OCI-LY7 (cell line): ENCODE results near the gene ARL6. TPM values are rescaled to one million over a fixed set of nuclear protein-coding genes. Genes with fewer than 3 reads are reported as not detected.
A peak's percentile ranks its signal among the peaks of the same experiment; 100 is the strongest.

ENCODE experiments used
- BruUV-seq: library from RNA; stranded (reverse); fragments of 400-500 nt; replicated peaks from 2 replicates; lab custom pipeline; 2021; lab: Mats Ljungman, UMichigan
- CTCF ChIA-PET: fragments of 300-600 bp; sonication (Branson Sonifier 250); formaldehyde crosslinking; loops from one replicate; lab custom pipeline; 2022; ENCODE audit warnings: antibody characterized with exemption; ENCODE audit not compliant: unreplicated experiment; lab: Charles Lee
- POLR2A ChIA-PET: fragments of 300-600 bp; sonication (Branson Sonifier 250); formaldehyde crosslinking; loops from one replicate; lab custom pipeline; 2022; ENCODE audit warnings: antibody characterized with exemption; lab: Charles Lee
- DNase-seq: peaks from one replicate; pipeline ENCODE4 v3.0.0-alpha.2; 2015; ENCODE audit warnings: low spot score
- H2AFZ ChIP-seq: fragments of 200-600 bp; sonication (generic), shearing (Covaris generic); 2 replicates; pipeline ENCODE4 v1.6.1; 2014; ENCODE audit warnings: mild to moderate bottlenecking, antibody characterized with exemption, low read length, moderate library complexity
- H3K27ac ChIP-seq: fragments of 200-600 bp; sonication (generic); 2 replicates; pipeline ENCODE4 v1.5.1; 2014; ENCODE audit warnings: mixed run types, low read depth, mild to moderate bottlenecking, moderate library complexity, low read length, inconsistent platforms; ENCODE audit not compliant: poor library complexity, severe bottlenecking
- H3K36me3 ChIP-seq: fragments of 200-600 bp; sonication (generic); 2 replicates; pipeline ENCODE4 v1.6.1; 2014; ENCODE audit warnings: mild to moderate bottlenecking, antibody characterized with exemption, low read length, moderate library complexity, mixed read lengths; ENCODE audit not compliant: insufficient read depth
- H3K4me1 ChIP-seq: fragments of 200-600 bp; sonication (generic); 2 replicates; pipeline ENCODE4 v1.5.1; 2014; ENCODE audit warnings: mild to moderate bottlenecking, low read length; ENCODE audit not compliant: insufficient read depth, poor library complexity, severe bottlenecking
- H3K4me2 ChIP-seq: fragments of 200-600 bp; sonication (generic); 2 replicates; pipeline ENCODE4 v1.6.1; 2014; ENCODE audit warnings: mild to moderate bottlenecking, low read length
- H3K4me3 ChIP-seq: fragments of 200-600 bp; sonication (generic); 2 replicates; pipeline ENCODE4 v1.5.1; 2014; ENCODE audit warnings: mild to moderate bottlenecking, low read depth, low read length; ENCODE audit not compliant: poor library complexity, severe bottlenecking
- H3K79me2 ChIP-seq: fragments of 200-600 bp; sonication (generic); 2 replicates; pipeline ENCODE4 v1.6.1; 2016; ENCODE audit warnings: low read depth, mild to moderate bottlenecking, low read length, moderate library complexity, mixed read lengths; ENCODE audit not compliant: insufficient read depth
- H3K9me2 ChIP-seq: fragments of 200-600 bp; sonication (generic); 2 replicates; pipeline ENCODE4 v1.6.1; 2016; ENCODE audit warnings: mild to moderate bottlenecking, low read length, mixed read lengths; ENCODE audit not compliant: insufficient read depth
- H3K9me3 ChIP-seq: fragments of 200-600 bp; sonication (generic); 2 replicates; pipeline ENCODE4 v1.6.1; 2014; ENCODE audit warnings: mild to moderate bottlenecking, mixed run types, low read length, mixed read lengths
- H4K20me1 ChIP-seq: fragments of 200-600 bp; sonication (generic); 2 replicates; pipeline ENCODE4 v1.6.1; 2014; ENCODE audit warnings: mild to moderate bottlenecking, antibody characterized with exemption, low read length, moderate library complexity, mixed read lengths; ENCODE audit not compliant: insufficient read depth
- CTCF ChIP-seq: fragments of 200-600 bp; sonication (generic); conservative IDR thresholded peaks from 2 replicates; pipeline ENCODE4 v1.5.1; 2014; ENCODE audit warnings: mild to moderate bottlenecking, antibody characterized with exemption, low read length, moderate library complexity, mixed read lengths
- EZH2phosphoT487 ChIP-seq: fragments of 200-600 bp; sonication (generic); IDR thresholded peaks from 2 replicates; pipeline ENCODE4 v1.6.1; 2018; ENCODE audit warnings: low read depth, borderline replicate concordance, mild to moderate bottlenecking, mixed run types, antibody characterized with exemption, low read length, moderate library complexity, mixed read lengths
- intact Hi-C: fragments of 100-400 bp; cut with micrococcal nuclease; formaldehyde crosslinking; loops from one replicate; pipeline ENCODE4 v1.10.0; 2022; ENCODE audit not compliant: unreplicated experiment
- total RNA-seq, 2 experiments: library from RNA; depleted of rRNA in 1 of 2; stranded (reverse); fragments of >200 nt in 1 of 2; shearing (Covaris generic) in 1 of 2; gene quantifications; 2 replicates each; pipeline ENCODE4 v1.2.3, GENCODE V29; 2014 to 2022

Gene ARL6
- total RNA-seq, 2 experiments from 2014 or later = 5.0 to 5.5 TPM

GRCh38 chr3:97820780-97821179, 56.2 kb downstream of the ARL6 start:
- Histone ChIP-seq H2AFZ (peak overlapping the region; percentile 97), H3K4me2 (peak overlapping the region; percentile 94), H3K79me2 (no peaks in the 10 kb centered on the region), H3K27ac (no peak overlapping the region), H3K9me3 (no peaks in the 10 kb centered on the region), H3K4me3 (peak overlapping the region; percentile 67), H3K4me1 (peaks cover 7% of the 10 kb centered on the region), H3K9me2 (no peaks in the 10 kb centered on the region), H3K36me3 (no peaks in the 10 kb centered on the region), H4K20me1 (no peaks in the 10 kb centered on the region)
- TF ChIP-seq CTCF (no peak), EZH2phosphoT487 (no peak)
- no TSS peak for BruUV-seq
- no peak for DNase-seq
- ChIA-PET POLR2A (no interaction called here), CTCF (no interaction called here)
- intact Hi-C loops = no loop called here

GRCh38 chr3:97821287-97821773, 56.8 kb downstream of the ARL6 start:
- Histone ChIP-seq H3K4me3 (peak overlapping the region; percentile 67), H3K4me1 (peaks cover 7% of the 10 kb centered on the region), H2AFZ (peak overlapping the region; percentile 97), H3K4me2 (peak overlapping the region; percentile 94), H3K9me3 (no peaks in the 10 kb centered on the region), H3K36me3 (no peaks in the 10 kb centered on the region), H3K79me2 (no peaks in the 10 kb centered on the region), H3K27ac (no peak overlapping the region), H3K9me2 (no peaks in the 10 kb centered on the region), H4K20me1 (no peaks in the 10 kb centered on the region)
- POLR2A ChIA-PET = no interaction called here
- BruUV-seq = no TSS peak
- no peak for DNase-seq
- TF ChIP-seq CTCF (no peak), EZH2phosphoT487 (no peak; the same call in 1 of the 2 replicates)
- CTCF ChIA-PET = no interaction called here
- intact Hi-C loops = no loop called here

GRCh38 chr3:97821774-97822358, 57.3 kb downstream of the ARL6 start, which contains the start of gene CRYBG3:
Gene CRYBG3 (plus strand): TSS chr3:97822011. CDS start chr3:97822207, 196 bp downstream.
- Histone ChIP-seq H3K4me1 (peaks cover 7% of the 10 kb centered on the region), H3K4me2 (peak within 1 kb of the TSS; percentile 94), H3K27ac (no peak within 1 kb of the TSS), H4K20me1 (no peaks in the 10 kb centered on the region), H3K9me3 (no peaks in the 10 kb centered on the region), H3K9me2 (no peaks in the 10 kb centered on the region), H3K79me2 (no peaks in the 10 kb centered on the region), H3K4me3 (peak within 1 kb of the TSS; percentile 67), H2AFZ (peak within 1 kb of the TSS; percentile 97), H3K36me3 (no peaks in the 10 kb centered on the region)
- no peak for TF ChIP-seq EZH2phosphoT487
- TF ChIP-seq CTCF = 0 out of 2 replicates have a peak, but pooled peaks have one; percentile 24
- CTCF ChIA-PET = no interaction called here
- DNase-seq = peak; percentile 69
- POLR2A ChIA-PET = no interaction called here
- no TSS peak for BruUV-seq
- intact Hi-C loops = no loop called here
